Skeletal muscle tissue (tissue), 4 donors: ENCODE measurements around the gene PLEKHA7. TPM values are rescaled to one million over a fixed set of nuclear protein-coding genes. Genes with fewer than 3 reads are reported as not detected.

Experiments
- H3K27ac ChIP-seq: one replicate; pipeline ENCODE4 v1.7.0; 2013; ENCODE audit warnings: mild to moderate bottlenecking, low read depth, low read length, inconsistent platforms
- H3K27me3 ChIP-seq, 3 donors: one replicate each; pipeline ENCODE4 v1.7.0; 2013; ENCODE audit warnings: low read length in 3 of 3; ENCODE audit not compliant: control insufficient read depth in 3 of 3, insufficient read depth in 3 of 3
- H3K36me3 ChIP-seq, 3 donors: one replicate each; pipeline ENCODE4 v1.7.0; 2013; ENCODE audit warnings: low read length in 3 of 3; ENCODE audit not compliant: control insufficient read depth in 3 of 3, insufficient read depth in 3 of 3
- H3K4me1 ChIP-seq, 3 donors: one replicate each; pipeline ENCODE4 v1.7.0; 2013; ENCODE audit warnings: low read length in 3 of 3, mild to moderate bottlenecking in 3 of 3; ENCODE audit not compliant: control insufficient read depth in 3 of 3, insufficient read depth in 3 of 3
- H3K4me3 ChIP-seq, 3 donors: one replicate each; pipeline ENCODE4 v1.7.0; 2013; ENCODE audit warnings: low read length in 3 of 3
- H3K9ac ChIP-seq, 3 donors: one replicate each; pipeline ENCODE4 v1.7.0; 2013; ENCODE audit warnings: low read length in 3 of 3, mild to moderate bottlenecking in 3 of 3, moderate library complexity in 2 of 3, low read depth in 1 of 3
- H3K9me3 ChIP-seq, 3 donors: one replicate each; pipeline ENCODE4 v1.7.0; 2013; ENCODE audit warnings: low read length in 3 of 3; ENCODE audit not compliant: control insufficient read depth in 3 of 3
- total RNA-seq: library from RNA; depleted of rRNA; stranded (reverse); fragments of >200 nt; gene quantifications from one replicate; pipeline ENCODE4 v1.2.3, GENCODE V29; 2014
- donor health status: Osteomylitis.

Gene PLEKHA7
- total RNA-seq, 1 donor from 2014 or later, result 5.2 TPM

DNA sequence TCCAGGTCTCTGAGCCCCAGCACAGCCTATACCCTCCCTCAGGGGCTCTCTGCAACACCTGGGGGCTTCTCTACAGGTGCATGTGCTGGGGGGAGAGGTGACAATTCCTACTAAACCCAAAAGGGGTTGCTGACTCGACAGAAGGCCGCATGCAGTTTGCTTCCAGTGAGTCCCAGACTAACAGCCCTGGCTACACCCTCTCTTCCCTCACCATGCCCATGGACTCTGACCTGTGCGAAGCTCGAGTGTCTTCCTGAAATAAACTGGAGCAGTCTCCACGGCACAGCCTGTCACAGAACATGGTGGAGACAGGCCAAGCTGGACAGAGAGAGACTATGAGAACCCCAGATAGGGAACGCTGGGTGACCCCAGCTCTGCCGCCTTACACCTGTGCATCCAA lies 16.6 kb downstream of the PLEKHA7 start:
- Histone ChIP-seq H3K36me3 (no peaks in the 10 kb centered on the region), H3K9ac (peak overlapping the region in 1 of 3 donors; percentile 5), H3K9me3 (no peaks in the 10 kb centered on the region), H3K4me1 (peaks cover 10 to 13% (median 12%) of the 10 kb centered on the region in 3 donors), H3K4me3 (peak overlapping the region in 1 of 3 donors; percentile 22), H3K27me3 (no peaks in the 10 kb centered on the region), H3K27ac (no peak overlapping the region)

DNA sequence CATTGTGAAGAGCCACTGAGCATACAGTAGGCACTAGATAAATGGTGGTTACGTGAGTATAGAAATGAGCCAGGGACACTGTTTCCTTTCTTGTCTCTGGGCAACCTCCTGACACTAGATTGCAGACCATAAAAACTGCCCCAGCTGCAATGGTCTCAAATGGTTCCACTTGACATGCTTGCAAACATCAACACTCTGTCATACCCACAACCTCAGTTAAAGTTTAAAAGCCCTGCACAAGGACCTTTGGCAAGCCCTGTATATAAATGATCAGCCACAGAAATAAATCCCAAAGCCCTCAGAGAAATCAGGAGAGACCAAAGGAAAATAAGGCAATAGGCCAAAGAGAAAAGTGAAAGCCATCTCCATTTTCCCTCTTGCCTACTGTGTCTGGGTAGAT lies 20.7 kb downstream of the PLEKHA7 start:
- no peaks in the 10 kb centered on the region for H3K9me3 ChIP-seq
- peaks cover 10 to 13% (median 12%) of the 10 kb centered on the region in 3 donors for H3K4me1 ChIP-seq
- no peaks in the 10 kb centered on the region for H3K27me3 ChIP-seq
- H3K27ac ChIP-seq, result no peak overlapping the region
- H3K36me3 ChIP-seq, result no peaks in the 10 kb centered on the region
- no peak overlapping the region for H3K9ac ChIP-seq
- H3K4me3 ChIP-seq, result no peak overlapping the region

DNA sequence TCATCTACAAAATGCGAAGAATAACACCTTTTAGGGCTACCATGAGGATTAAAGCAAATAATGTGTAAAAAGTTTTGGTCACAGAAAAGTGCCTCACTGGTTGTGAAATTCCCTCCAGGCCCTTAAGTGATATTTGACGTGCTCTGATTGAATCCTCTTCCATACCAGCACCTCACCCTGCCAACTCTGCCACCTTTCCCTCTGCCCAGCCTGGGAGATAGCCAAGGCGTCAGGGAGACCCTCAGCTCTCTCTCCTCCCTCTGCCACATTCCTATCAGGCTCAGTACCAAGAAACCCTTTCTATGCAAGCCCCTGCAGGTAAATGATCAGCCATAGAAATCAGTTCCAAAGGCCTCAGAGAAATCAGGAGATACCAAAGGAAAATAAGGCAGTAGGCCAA lies 21.4 kb downstream of the PLEKHA7 start:
- Histone ChIP-seq H3K9ac (no peak overlapping the region), H3K27me3 (no peaks in the 10 kb centered on the region), H3K9me3 (no peaks in the 10 kb centered on the region), H3K36me3 (no peaks in the 10 kb centered on the region), H3K27ac (no peak overlapping the region), H3K4me3 (no peak overlapping the region), H3K4me1 (peaks cover 8 to 12% (median 11%) of the 10 kb centered on the region in 3 donors)

DNA sequence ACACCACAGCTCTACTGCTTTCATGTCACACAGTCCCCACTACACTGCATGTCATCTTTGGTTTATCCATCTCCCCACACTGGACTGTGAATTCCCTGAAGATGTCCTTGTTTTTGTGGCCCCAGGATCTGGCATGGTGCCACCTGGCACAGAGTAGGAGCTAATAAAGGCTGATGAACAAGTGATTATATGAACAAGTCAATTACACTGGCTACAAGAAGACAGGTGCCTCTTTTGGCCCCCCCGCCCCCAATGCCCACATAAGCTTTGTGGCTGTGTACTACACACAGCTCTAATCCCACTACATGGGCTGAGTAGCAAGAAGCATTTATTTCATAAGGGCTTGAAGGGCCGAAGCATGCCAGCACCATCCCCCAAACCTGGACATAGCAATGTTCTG lies 24.7 kb downstream of the PLEKHA7 start:
- Histone ChIP-seq H3K4me1 (peaks cover 0 to 2% (median 0%) of the 10 kb centered on the region in 3 donors), H3K27me3 (no peaks in the 10 kb centered on the region), H3K27ac (no peak overlapping the region), H3K4me3 (no peak overlapping the region), H3K9ac (no peak overlapping the region), H3K9me3 (no peaks in the 10 kb centered on the region), H3K36me3 (no peaks in the 10 kb centered on the region)

DNA sequence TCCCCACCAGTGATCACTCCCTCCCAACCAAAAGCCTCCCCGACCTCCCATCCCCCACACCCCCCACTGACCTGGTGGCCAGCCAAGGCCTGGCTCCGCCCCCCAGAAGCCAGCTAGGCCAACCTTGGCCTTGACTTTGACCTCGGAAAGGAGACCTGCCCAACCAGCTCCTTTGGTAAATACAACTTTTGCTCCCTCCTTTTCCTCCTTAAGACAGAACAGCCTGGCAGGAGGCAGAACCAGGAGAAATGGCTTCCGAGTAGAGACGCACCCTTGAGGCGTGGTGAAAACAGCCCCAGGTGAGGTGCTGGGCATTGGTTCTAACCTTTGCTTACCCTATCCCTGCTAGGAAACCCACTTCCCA lies 27.0 kb downstream of the PLEKHA7 start:
- Histone ChIP-seq H3K36me3 (no peaks in the 10 kb centered on the region), H3K27me3 (no peaks in the 10 kb centered on the region), H3K27ac (no peak overlapping the region), H3K9me3 (no peaks in the 10 kb centered on the region), H3K4me3 (no peak overlapping the region), H3K9ac (no peak overlapping the region), H3K4me1 (peaks cover 0 to 2% (median 0%) of the 10 kb centered on the region in 3 donors)

DNA sequence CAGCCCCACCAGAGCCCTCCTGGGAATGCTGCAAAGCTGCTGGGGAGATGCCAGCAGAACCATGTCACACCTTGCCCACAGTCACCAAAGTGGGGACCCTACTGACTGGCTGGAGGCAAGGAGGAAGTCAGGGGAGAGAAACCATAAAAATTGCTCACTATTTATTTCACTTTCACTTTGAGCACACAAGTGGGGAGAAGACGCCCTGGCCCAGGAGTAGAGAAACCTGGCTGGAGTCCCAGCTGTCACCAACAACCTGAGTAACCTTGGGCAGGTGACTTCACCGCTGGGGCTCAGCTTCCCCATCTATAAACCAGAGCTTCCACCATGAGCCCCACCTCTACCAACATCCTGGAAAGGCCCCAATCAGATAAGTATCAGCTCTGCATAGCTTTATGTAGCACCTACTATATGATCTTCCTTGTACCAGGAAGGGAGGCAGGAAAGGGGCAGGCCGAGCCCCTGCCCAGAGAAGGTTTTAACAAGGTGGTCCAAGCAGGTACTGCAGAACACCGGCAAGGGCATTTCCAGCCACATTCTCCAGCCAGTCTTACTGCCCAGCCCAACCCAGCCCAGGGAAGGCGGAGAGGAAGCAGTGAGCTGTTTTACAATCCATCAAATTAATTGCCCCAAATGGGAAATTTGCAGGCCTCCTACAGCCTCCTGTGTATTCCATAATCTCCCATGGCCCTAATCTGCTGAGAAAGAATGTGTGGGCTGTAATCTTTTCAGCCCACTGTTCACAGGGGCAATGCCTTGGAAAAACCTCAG lies 27.6 kb downstream of the PLEKHA7 start:
- no peaks in the 10 kb centered on the region for H3K9me3 ChIP-seq
- H3K27me3 ChIP-seq, result no peaks in the 10 kb centered on the region
- no peak overlapping the region for H3K27ac ChIP-seq
- H3K4me1 ChIP-seq, result peaks cover 0 to 2% (median 0%) of the 10 kb centered on the region in 3 donors
- H3K4me3 ChIP-seq, result no peak overlapping the region
- H3K36me3 ChIP-seq, result no peaks in the 10 kb centered on the region
- H3K9ac ChIP-seq, result no peak overlapping the region

DNA sequence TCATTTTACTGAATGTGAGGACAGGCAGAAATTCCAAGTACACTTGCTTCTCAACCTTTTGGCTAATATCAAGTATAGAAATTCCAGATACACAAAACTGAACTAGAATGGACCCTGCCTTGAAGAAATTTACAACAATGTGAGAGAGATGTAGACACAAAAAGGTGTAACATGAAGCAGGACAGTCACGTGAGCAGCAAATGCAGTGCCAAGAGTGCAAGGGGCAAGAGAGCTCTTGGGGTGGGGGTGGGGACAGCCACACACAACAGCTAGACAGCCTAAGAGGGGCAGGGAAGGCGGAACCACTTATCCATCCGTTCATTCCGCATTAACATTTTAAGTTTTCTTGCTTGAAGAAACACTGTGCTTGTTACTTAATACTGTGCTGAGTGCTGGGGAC lies 28.9 kb downstream of the PLEKHA7 start:
- Histone ChIP-seq H3K27me3 (no peaks in the 10 kb centered on the region), H3K9me3 (no peaks in the 10 kb centered on the region), H3K36me3 (no peaks in the 10 kb centered on the region), H3K4me3 (no peak overlapping the region), H3K9ac (no peak overlapping the region), H3K4me1 (peaks cover 0 to 2% (median 0%) of the 10 kb centered on the region in 3 donors), H3K27ac (no peak overlapping the region)

DNA sequence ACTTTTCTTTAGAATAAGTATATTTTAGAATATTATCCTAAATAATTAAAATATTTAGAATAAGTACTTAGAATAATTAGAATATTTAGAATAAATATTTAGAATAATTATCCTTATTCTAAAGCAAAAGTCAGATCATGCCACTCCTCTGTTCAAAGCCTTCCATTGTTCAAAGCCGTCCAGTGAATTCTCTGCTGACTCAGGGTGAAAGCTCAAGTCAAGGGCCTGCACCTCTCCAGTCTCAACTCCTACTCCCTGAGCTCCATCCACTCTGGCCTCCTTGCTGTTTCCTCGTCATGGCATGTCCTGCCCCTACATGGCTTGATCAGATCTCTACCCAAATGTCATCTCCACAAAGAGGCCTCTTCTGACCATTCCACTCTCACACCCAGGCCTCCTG lies 30.0 kb downstream of the PLEKHA7 start:
- Histone ChIP-seq H3K9me3 (no peaks in the 10 kb centered on the region), H3K27me3 (no peaks in the 10 kb centered on the region), H3K36me3 (no peaks in the 10 kb centered on the region), H3K4me3 (no peak overlapping the region), H3K27ac (no peak overlapping the region), H3K9ac (no peak overlapping the region), H3K4me1 (peaks cover 0 to 2% (median 0%) of the 10 kb centered on the region in 3 donors)

DNA sequence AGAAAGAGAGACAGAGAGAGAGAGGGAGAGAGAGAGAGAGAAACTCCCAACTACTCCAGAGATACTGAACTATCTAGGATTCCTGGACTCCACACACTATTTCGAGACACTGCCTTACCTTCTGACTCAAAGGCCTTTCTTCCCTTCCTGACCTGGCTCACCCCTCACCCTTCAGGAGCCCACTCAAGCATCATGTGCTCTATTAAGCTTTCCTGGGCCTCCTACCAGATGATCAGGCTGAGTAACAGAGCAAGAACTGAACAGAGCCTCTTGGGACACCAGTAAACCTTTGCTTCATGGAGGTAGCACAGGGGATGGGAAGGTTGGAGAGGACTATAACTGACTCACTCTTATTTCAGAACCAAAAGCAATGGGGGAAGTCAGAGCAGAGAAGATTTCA lies 31.4 kb downstream of the PLEKHA7 start:
- Histone ChIP-seq H3K27ac (no peak overlapping the region), H3K9ac (no peak overlapping the region), H3K36me3 (no peaks in the 10 kb centered on the region), H3K4me3 (no peak overlapping the region), H3K27me3 (peaks cover 0 to 2% (median 0%) of the 10 kb centered on the region in 3 donors), H3K4me1 (peaks cover 0 to 2% (median 0%) of the 10 kb centered on the region in 3 donors), H3K9me3 (no peaks in the 10 kb centered on the region)

DNA sequence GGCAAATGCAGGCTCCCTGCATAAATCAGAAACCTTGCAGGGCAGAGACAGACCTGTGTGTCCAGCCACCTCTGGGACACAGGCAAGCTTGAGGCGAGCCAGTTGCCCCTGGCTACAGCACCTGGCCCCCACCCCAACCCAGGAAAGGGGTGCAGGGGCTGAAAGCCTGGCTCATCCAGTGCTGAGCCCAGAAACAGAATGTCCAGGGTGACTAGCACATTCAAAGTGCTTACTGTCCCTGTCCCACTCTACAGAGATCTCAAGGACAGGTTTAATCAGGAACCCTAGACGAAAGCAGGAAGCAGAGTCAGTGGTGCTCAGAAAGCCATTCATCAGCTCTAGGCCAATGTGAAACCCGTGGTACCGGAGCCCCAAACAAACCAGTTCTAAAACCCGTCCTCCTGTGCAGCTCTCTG lies 31.9 kb downstream of the PLEKHA7 start:
- Histone ChIP-seq H3K4me1 (peaks cover 0 to 2% (median 0%) of the 10 kb centered on the region in 3 donors), H3K4me3 (no peak overlapping the region), H3K27me3 (peaks cover 0 to 2% (median 0%) of the 10 kb centered on the region in 3 donors), H3K9ac (no peak overlapping the region), H3K9me3 (no peaks in the 10 kb centered on the region), H3K36me3 (no peaks in the 10 kb centered on the region), H3K27ac (no peak overlapping the region)
